NCI-H345 treated with DMSO at 0.1 percent for 48 hours (cell line): ENCODE measurements around the gene SCAMP5.

Source experiments
- DNase-seq: peaks from one replicate; lab custom pipeline; 2025; ENCODE audit not compliant: unreplicated experiment; lab: John Stamatoyannopoulos, UW

SCAMP5 gene

GRCh38 chr15:75067123-75067830 lies 71.9 kb downstream of the SCAMP5 start:
- DNase-seq = no peak

GRCh38 chr15:75068748-75069147 lies 73.4 kb downstream of the SCAMP5 start:
- DNase-seq = no peak

GRCh38 chr15:75069301-75069925 lies 74.0 kb downstream of the SCAMP5 start:
- DNase-seq = no peak

- DNase-seq = no peak
Measured at GRCh38 chr15:75070674-75071073, 75.3 kb downstream of the SCAMP5 start.
